K562 (cell line): ENCODE results near the gene EPHB1. TPM values are rescaled to one million over a fixed set of nuclear protein-coding genes. Genes with fewer than 3 reads are reported as not detected.

Experiments used
- ATAC-seq: fragments of 200-7000 bp; cut with Tn5 transposase; 3 replicates; pipeline ENCODE4 v1.9.1; 2020; ENCODE audit warnings: moderate library complexity
- BruUV-seq: library from RNA; stranded (reverse); fragments of 400-500 nt; replicated peaks from 2 replicates; lab custom pipeline; 2021; lab: Mats Ljungman, UMichigan
- CTCF ChIA-PET: fragments of 300-600 bp; formaldehyde crosslinking; extraction: SDS; loops from one replicate; lab custom pipeline; 2021; ENCODE audit warnings: low intra/inter-chr PET ratio; lab: Yijun Ruan, JAX
- POLR2A ChIA-PET: fragments of 300-600, 350-650 bp; sonication (Branson Sonifier 250); formaldehyde crosslinking; extraction: SDS; loops from one replicate; lab custom pipeline; 2021; ENCODE audit warnings: antibody characterized with exemption, inconsistent platforms; lab: Yijun Ruan, JAX
- DNase-seq, 4 experiments: peaks; one replicate each; pipeline versions ENCODE4 v3.0.0 to v3.0.0-alpha.2; 2011 to 2018; ENCODE audit warnings: low spot score in 3 of 4, mixed read lengths in 3 of 4; ENCODE audit errors: extremely low read depth in 1 of 4
- FAIRE-seq: peaks from 2 replicates; lab custom pipeline; 2011; peaks lifted over from hg19 to GRCh38; lab: Jason Lieb, UNC
- H2AFZ ChIP-seq: 2 replicates; pipeline ENCODE4 v1.6.0; 2011; ENCODE audit warnings: low read depth, low read length, control low read depth, inconsistent platforms
- H3K27ac ChIP-seq: fragments of 200-600 bp; 3 replicates; pipeline ENCODE4 v1.8.0; 2011; ENCODE audit warnings: low read depth, mild to moderate bottlenecking, control low read depth, inconsistent platforms, low read length, moderate library complexity, mixed read lengths; ENCODE audit errors: extremely low read depth
- H3K27me3 ChIP-seq, 2 experiments: fragments of 300-600 bp in 1 of 2; 2 replicates in 1 of 2; 3 replicates in 1 of 2; pipeline versions ENCODE4 v1.6.0 to v1.8.0; 2011; ENCODE audit warnings: inconsistent platforms in 2 of 2, low read length in 2 of 2, mild to moderate bottlenecking in 1 of 2, mixed read lengths in 1 of 2, moderate library complexity in 1 of 2; ENCODE audit not compliant: control insufficient read depth in 2 of 2, insufficient read depth in 2 of 2
- H3K36me3 ChIP-seq: fragments of 300-600 bp; 3 replicates; pipeline ENCODE4 v1.8.0; 2011; ENCODE audit warnings: mild to moderate bottlenecking, low read length, inconsistent platforms; ENCODE audit not compliant: control insufficient read depth, insufficient read depth
- H3K4me1 ChIP-seq, 2 experiments: fragments of 200-600 bp in 1 of 2; replicated peaks in 1 of 2; 2 replicates in 1 of 2; 3 replicates in 1 of 2; pipeline versions ENCODE4 v1.5.1 to v1.8.0; 2011; ENCODE audit warnings: inconsistent platforms in 2 of 2, low read length in 2 of 2, mild to moderate bottlenecking in 1 of 2, mixed read lengths in 1 of 2, moderate library complexity in 1 of 2; ENCODE audit not compliant: control insufficient read depth in 2 of 2, insufficient read depth in 2 of 2
- H3K4me2 ChIP-seq: 2 replicates; pipeline ENCODE4 v1.6.1; 2011; ENCODE audit warnings: low read length, control low read depth, inconsistent platforms, mixed read lengths; ENCODE audit not compliant: insufficient read depth
- H3K4me3 ChIP-seq: fragments of 200-600 bp; sonication (generic), shearing (Covaris generic); 2 replicates; pipeline ENCODE4 v1.5.1; 2016; ENCODE audit warnings: control low read depth, inconsistent platforms
- H3K79me2 ChIP-seq: fragments of 200-600 bp; 3 replicates; pipeline ENCODE4 v1.8.0; 2011; ENCODE audit warnings: low read length, inconsistent platforms; ENCODE audit not compliant: control insufficient read depth, insufficient read depth
- H3K9ac ChIP-seq, 2 experiments: 2 replicates each; pipeline versions ENCODE4 v1.6.0 to v1.6.1; 2011; ENCODE audit warnings: low read depth in 2 of 2, low read length in 2 of 2, control low read depth in 1 of 2, inconsistent platforms in 1 of 2, mild to moderate bottlenecking in 1 of 2, mixed read lengths in 1 of 2; ENCODE audit not compliant: insufficient read depth in 1 of 2
- H3K9me1 ChIP-seq: one replicate; pipeline ENCODE4 v1.6.0; 2011; ENCODE audit warnings: inconsistent platforms, mild to moderate bottlenecking, low read length, moderate library complexity; ENCODE audit not compliant: control insufficient read depth, insufficient read depth
- H3K9me3 ChIP-seq: replicated peaks from 2 replicates; pipeline ENCODE4 v1.5.1; 2011; ENCODE audit warnings: low read depth, low read length, inconsistent platforms; ENCODE audit not compliant: control insufficient read depth, insufficient read depth
- H4K20me1 ChIP-seq: replicated peaks from 2 replicates; pipeline ENCODE4 v1.6.1; 2011; ENCODE audit warnings: low read length, inconsistent platforms, mixed read lengths; ENCODE audit not compliant: control insufficient read depth, insufficient read depth
- CBFA2T3 ChIP-seq: fragments of 450-650 bp; IDR thresholded peaks from 2 replicates; pipeline ENCODE4 v1.6.1; 2017
- EZH2 ChIP-seq: IDR thresholded peaks from 2 replicates; pipeline ENCODE4 v1.6.1; 2012; ENCODE audit warnings: low read depth, mild to moderate bottlenecking, inconsistent platforms, low read length, borderline replicate concordance
- MAX ChIP-seq: sonication (generic); formaldehyde crosslinking; IDR thresholded peaks from 2 replicates; pipeline ENCODE4 v1.9.0; 2022; ENCODE audit warnings: mild to moderate bottlenecking, missing genetic modification reagents
- MYBL2 ChIP-seq, 2 experiments: fragments of 450-650 bp in 1 of 2; sonication (generic) in 1 of 2; formaldehyde crosslinking in 1 of 2; IDR thresholded peaks; 2 replicates each; pipeline versions ENCODE4 v1.6.1 to v1.8.1; 2017 to 2022; ENCODE audit warnings: borderline replicate concordance in 1 of 2, inconsistent platforms in 1 of 2, low read depth in 1 of 2, mild to moderate bottlenecking in 1 of 2, missing genetic modification reagents in 1 of 2, moderate library complexity in 1 of 2
- MYC ChIP-seq, 2 experiments: fragments of 250-450 bp in 1 of 2; sonication (Bioruptor Pico) in 1 of 2; IDR thresholded peaks; 2 replicates each; pipeline versions ENCODE4 v1.5.1 to v1.6.1; 2012 to 2021; ENCODE audit warnings: low read depth in 2 of 2, borderline replicate concordance in 1 of 2, improper control_type of control experiment in 1 of 2, low read length in 1 of 2, mild to moderate bottlenecking in 1 of 2, moderate library complexity in 1 of 2
- PHTF2 ChIP-seq: fragments of 250-450 bp; sonication (Bioruptor Pico); IDR thresholded peaks from 2 replicates; pipeline ENCODE4 v1.5.0; 2021; ENCODE audit warnings: mild to moderate bottlenecking
- RBM17 ChIP-seq: fragments of 200-400 bp; formaldehyde crosslinking; IDR thresholded peaks from 2 replicates; pipeline ENCODE4 v1.6.1; 2017; ENCODE audit warnings: low read depth, mild to moderate bottlenecking, low read length, borderline replicate concordance
- SRSF1 ChIP-seq: fragments of 200-400 bp; formaldehyde crosslinking; IDR thresholded peaks from 2 replicates; pipeline ENCODE4 v1.6.1; 2017; ENCODE audit warnings: mild to moderate bottlenecking, low read depth, low read length, moderate library complexity
- TRIM28 ChIP-seq: fragments of 450-650 bp; IDR thresholded peaks from 2 replicates; pipeline ENCODE4 v1.6.1; 2017
- WGBS: fragments of 100-300 bp; shearing (Covaris generic); methylation state at CpG from one replicate; pipeline ENCODE4 v1.1.6; 2016; ENCODE audit warnings: low coverage, mixed read lengths; ENCODE audit not compliant: insufficient coverage; ENCODE audit errors: missing lambda C conversion rate; 5-methylcytosine and 5-hydroxymethylcytosine counted together
- in situ Hi-C: fragments of 300-500 bp; cut with MboI; formaldehyde crosslinking; loops from 4 replicates; pipeline ENCODE4 v1.15.0; 2018; ENCODE audit warnings: inconsistent platforms, mixed read lengths
- intact Hi-C: fragments of 100-400 bp; cut with micrococcal nuclease; formaldehyde crosslinking; loops from 2 replicates; pipeline ENCODE4 v1.14.2; 2022
- polyA plus RNA-seq, 8 experiments: library from polyadenylated mRNA; depleted of rRNA in 4 of 8; stranded (reverse) in 5 of 8; unstranded in 3 of 8; fragments of >200 nt; fragmentation: Nextera tagmentation in 2 of 8; fragmentation: Illumina TruSeq in 1 of 8; extraction: Ambion mirVana in 2 of 8; extraction: Trizol in 1 of 8; gene quantifications; 2 replicates each; pipeline versions ENCODE4 v1.2.1 to v1.2.3, GENCODE V29; 2011 to 2014; ENCODE audit warnings: inconsistent platforms in 1 of 8, missing spikeins in 1 of 8
- total RNA-seq, 7 experiments: library from RNA; depleted of rRNA in 6 of 7; stranded (reverse); fragments of >200 nt in 6 of 7; fragmentation: Illumina TruSeq in 2 of 7; extraction: Trizol in 2 of 7; gene quantifications; 2 replicates each; pipeline versions ENCODE4 v1.2.1 to v1.2.3, GENCODE V29; 2011 to 2021; ENCODE audit warnings: low replicate concordance in 1 of 7

EPHB1 gene
- total and polyA plus RNA-seq, 9 of the 15 experiments (the other 6 are each of a cell fraction or from before 2014, with no cell fraction given) = 0.29 TPM; not detected in 8

- in situ Hi-C loops = no loop called here
- intact Hi-C loops = no loop called here
- no peaks in the 10 kb centered on the region for H3K79me2 ChIP-seq
- H3K4me2 ChIP-seq = no peak overlapping the region
- H3K4me1 ChIP-seq = no peaks in the 10 kb centered on the region
- no peak overlapping the region for H3K4me3 ChIP-seq
- ChIA-PET POLR2A (no interaction called here), CTCF (no interaction called here)
- H3K27ac ChIP-seq = no peak overlapping the region
- H3K9me1 ChIP-seq = no peaks in the 10 kb centered on the region
- H4K20me1 ChIP-seq = no peaks in the 10 kb centered on the region
- no peaks in the 10 kb centered on the region for H3K9me3 ChIP-seq
- H2AFZ ChIP-seq = no peak overlapping the region
- peaks cover 0 to 5% of the 10 kb centered on the region in 2 experiments; a peak in 2 of 5 replicates for H3K27me3 ChIP-seq
- TF ChIP-seq EZH2 = no peak
- no peak for TF ChIP-seq MYBL2 (IDR thresholded peaks at IDR 0.05; ENCODE audit: low read depth)
- no peak for TF ChIP-seq MYBL2 (CRISPR knock-in tag; IDR thresholded peaks at IDR 0.05; ENCODE audit: borderline replicate concordance)
- TF ChIP-seq TRIM28 = no peak
- no peak for TF ChIP-seq MYC (IDR thresholded peaks at IDR 0.05; ENCODE audit: low read depth, low read length)
- no peak for TF ChIP-seq MYC (CRISPR knock-in tag; IDR thresholded peaks at IDR 0.05; ENCODE audit: borderline replicate concordance, low read depth)
- TF ChIP-seq RBM17 = no peak
- TF ChIP-seq MAX (CRISPR knock-in tag) = no peak
- no peak for TF ChIP-seq PHTF2 (CRISPR knock-in tag)
- no peak for TF ChIP-seq CBFA2T3
- TF ChIP-seq SRSF1 = no peak
- ATAC-seq (no peak), DNase-seq (no peak), FAIRE-seq (no peak)
- no TSS peak for BruUV-seq
- H3K36me3 ChIP-seq = no peaks in the 10 kb centered on the region
- 0% methylated on average over 2 of the region's 2 CpGs for WGBS
- H3K9ac ChIP-seq = no peak overlapping the region
Measured at GRCh38 chr3:135178566-135178965, 383.5 kb downstream of the EPHB1 start.
